HG03135 (cell line): ENCODE results near the gene ASCL3.
"Not testable (repeated sequence)": the region's sequence is repeated elsewhere in the genome, so short reads cannot be mapped to it uniquely, and the experiment has no call there.

Experiments used
- ATAC-seq: cut with Tn5 transposase; IDR thresholded peaks from one replicate; pipeline ENCODE4 v1.9.1; 2021; ENCODE audit warnings: mild to moderate bottlenecking, moderate library complexity; ENCODE audit not compliant: unreplicated experiment

The ASCL3 gene

DNA sequence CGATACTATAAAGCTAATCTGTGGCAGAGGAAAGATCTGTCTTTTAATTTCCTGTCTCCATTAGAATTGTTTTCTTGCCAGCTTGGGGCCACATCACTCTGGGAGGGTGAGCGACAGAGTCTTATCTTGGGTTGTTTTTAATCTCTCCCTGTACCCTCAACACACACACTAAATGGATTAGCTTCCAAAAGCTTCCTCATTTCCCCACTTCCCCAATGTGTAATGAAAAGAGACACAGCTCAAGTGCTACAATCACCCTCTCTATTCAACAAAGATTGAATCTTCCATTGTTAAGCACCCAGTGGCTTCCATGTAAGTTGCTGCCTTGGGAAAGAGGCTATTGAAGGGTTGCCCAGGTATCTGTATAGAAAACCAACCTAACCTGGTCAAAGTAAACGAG, 6.1 kb upstream of the ASCL3 start:
- no peak for ATAC-seq

DNA sequence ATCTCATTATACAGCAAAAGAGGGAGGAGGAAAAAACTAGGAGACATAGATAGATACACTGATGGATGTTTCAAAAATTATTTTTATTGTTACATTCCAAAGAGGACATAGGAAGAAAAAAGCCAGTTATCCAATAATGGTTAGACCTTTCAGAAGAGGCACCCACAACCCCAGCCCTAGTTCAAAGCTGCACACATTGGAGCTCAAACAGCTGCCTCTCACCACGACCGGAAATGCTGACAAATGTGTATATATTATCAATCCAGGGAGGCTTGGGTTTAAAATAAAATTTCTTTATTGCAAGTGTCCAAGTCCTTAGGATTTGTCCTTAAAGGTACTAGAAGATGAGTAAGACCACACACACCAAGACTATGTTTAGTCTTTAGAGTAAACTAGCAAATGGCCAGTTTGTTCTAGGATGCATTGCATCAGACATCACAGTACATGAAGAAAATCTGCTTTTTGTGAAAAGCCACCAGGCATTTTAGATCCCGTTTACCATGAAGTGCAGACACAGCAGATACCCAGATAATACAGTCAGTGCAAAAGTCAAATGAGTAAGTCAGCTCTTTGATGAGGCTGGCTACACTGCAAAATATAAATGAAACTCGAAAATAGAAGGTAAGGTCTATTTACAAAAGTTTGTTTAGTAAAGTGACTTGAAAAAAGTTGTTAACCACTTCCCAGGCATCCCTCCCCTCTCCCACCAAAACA, 4.6 kb upstream of the ASCL3 start:
- no peak for ATAC-seq

GRCh38 chr11:8941341-8942103, 1.3 kb downstream of the ASCL3 start:
- ATAC-seq, result no peak

- no peak for ATAC-seq
Observed at GRCh38 chr11:8937659-8938058, 5.2 kb downstream of the ASCL3 start.

DNA sequence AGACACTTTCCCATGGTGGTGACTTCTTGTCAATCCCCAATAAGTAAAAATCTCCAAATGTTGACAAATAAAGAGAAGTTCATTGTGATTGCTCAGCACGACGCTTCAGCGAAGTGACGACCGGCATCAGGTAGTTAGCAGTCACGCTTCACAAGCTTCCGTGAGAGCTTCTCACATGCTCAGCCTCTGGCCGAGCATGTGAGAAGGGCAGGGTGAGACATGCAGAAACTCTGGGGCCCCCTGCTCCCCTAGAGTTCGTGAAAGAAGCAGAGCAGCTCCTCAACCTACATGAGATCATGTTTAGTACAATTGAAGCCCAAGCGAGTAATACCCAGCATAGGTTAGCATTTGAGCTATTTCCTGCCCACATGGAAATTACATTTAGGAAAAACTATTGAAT, 5.7 kb downstream of the ASCL3 start:
- ATAC-seq, result no peak

DNA sequence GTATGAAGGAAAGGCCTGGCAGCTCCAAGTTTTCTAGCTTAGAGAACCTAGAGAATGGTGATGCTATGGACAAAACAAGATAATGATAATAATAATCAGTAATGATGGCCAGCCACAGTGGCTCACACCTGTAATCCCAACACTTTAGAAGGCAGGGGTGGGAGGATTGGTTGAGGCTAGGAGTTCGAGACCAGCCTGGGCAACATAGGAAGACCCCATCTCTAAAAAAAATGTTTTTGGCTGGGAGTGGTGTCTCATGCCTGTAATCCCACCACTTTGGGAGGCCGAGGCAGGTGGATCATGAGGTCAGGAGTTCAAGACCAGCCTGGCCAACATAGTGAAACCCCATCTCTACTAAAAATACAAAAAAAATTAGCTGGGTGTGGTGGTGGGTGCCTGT, 7.0 kb downstream of the ASCL3 start:
- ATAC-seq, result not testable (repeated sequence)

DNA sequence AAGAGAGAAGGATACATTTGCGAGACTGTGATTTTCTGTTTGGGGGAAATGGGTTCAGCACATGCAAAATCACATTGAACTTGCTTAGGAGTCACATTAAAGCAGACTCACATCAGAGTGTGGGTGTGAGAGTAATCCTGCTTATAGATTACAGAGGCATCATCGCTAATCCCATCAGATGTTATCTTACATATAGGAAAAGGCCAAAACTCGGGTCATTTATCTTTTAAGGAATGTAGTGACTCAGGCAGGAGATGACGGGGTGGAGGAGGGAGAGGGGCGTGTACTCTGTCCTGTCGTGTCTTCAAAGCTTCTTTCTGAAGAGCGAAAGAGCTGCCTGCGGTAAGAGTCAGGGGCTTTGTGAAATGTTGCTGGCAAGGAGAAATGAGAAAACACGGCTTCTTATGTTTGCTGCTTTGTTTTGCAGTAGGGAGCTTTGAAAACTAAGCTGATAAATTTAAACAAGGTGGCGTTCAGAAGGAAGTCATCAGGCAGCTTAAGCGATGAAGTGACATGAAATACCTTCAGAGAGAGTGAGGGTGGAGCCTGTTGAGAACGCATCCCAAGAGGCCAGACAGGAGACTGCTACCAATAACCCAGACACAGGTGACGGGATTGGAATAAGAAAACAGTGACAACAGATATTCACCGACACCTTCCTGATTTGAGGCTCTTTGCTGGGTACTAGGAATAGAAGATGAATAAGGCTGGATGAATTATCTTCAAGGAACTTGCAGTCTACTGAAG, 7.9 kb downstream of the ASCL3 start:
- ATAC-seq, result no peak

GRCh38 chr11:8933931-8934330, 8.9 kb downstream of the ASCL3 start:
- ATAC-seq, result no peak

DNA sequence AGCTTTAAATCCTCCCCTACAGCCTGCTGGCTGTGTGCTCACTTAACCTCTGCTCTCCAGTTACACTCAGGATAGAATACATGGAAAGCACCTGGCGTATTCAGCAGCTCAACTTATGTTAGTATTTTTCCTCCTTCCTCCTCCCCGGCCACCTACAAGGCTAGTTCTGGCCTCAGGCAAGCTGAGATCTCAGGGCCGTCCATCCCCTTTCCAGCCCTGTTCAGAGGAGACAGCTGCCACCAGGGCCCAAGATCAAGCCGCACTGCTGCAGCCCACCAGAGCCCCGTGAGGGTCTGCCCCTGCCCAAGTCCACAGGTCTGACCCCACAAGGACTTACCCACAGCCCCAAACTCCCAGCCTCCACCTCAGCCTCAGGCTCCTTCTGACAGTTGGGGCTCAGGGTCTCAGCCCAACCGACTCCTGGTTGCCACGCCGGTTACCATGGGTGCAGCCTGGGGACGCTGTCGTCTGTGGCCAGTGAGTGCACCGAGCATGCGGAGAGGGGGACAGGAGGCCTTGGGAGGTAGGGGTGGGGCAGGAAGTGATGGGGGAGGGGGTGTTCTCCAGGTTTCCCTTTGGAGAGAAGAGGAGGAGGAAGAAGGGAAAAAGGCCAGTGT, 10.1 kb downstream of the ASCL3 start, which contains the start of gene C11orf16:
TSS of gene C11orf16 (minus strand) at position 384 of the 617 bp plus-strand sequence. CDS start 639 bp downstream, outside the sequence.
- no peak for ATAC-seq

- no peak for ATAC-seq
Observed at GRCh38 chr11:8930456-8931175, 12.2 kb downstream of the ASCL3 start.

DNA sequence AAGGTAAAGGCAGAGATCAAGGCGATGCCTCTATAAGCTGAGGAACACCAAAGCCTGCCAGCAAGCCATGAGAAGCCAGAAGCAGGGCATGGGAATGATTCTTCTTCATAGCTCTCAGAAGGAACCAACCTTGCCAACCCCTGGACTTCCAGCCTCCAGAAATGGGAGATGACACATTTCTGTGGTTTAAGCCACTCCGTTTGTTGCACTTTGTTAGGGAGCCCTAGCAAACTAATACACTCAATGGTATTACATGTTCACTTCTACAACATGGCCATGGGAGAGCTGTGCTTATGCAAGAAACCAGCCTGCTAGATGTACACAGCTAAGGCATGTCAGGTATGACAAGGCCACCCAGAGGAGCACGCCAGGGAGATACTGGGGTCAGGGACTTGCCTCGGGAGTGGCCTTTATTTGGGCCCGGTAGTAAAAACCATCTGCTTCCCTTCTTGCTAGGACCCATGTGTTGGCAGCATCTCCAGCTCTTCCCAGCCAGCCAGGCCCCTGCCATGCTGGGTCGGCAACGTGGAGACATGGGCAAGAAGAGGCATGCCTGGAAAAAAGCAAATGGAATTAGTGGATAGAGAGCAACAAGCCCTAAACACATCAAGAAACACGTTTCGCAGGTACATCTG, 13.7 kb downstream of the ASCL3 start:
- no peak for ATAC-seq

GRCh38 chr11:8928205-8928604, 14.6 kb downstream of the ASCL3 start:
- ATAC-seq, result no peak

- ATAC-seq, result no peak
Observed at GRCh38 chr11:8927233-8927632, 15.6 kb downstream of the ASCL3 start.

DNA sequence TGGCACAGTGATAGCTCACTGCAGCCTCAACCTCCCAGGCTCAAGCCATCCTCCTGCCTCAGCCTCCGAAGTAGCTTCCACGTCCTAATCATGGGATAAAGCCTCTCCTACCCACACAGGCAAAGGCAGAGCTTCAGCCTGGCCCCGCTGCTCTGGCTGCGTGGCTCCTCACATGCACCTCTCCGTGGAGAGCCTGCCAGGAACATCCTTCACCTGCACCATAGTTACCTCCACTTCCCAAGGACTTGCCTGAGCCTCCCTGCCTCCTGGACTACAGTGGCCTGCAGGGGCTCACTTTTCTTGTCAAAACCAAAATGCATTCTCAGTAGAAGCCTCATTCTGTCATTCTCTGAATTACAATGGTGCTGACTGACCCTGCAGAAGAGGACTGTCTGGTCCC, 16.6 kb downstream of the ASCL3 start:
- ATAC-seq, result no peak

DNA sequence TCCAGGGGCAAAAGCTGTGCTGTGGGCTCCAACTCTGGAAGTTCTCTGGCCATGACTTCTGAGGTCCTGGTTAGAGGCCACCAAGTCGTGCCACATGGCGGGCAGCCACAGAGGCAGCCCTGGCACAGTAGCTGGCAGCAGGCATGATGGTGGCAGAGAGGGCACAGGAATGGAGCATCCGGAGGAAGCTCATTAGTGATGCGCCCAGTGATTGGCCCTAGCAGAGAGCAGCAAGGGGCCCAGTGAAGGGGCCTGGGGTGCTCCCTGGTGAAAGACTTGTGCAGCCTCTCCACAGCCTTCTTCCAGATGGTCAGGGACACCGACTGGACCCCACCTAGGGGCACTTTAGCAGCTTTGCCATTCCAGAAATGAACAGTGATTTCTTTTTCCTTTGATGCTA, 17.1 kb downstream of the ASCL3 start:
- ATAC-seq, result no peak

DNA sequence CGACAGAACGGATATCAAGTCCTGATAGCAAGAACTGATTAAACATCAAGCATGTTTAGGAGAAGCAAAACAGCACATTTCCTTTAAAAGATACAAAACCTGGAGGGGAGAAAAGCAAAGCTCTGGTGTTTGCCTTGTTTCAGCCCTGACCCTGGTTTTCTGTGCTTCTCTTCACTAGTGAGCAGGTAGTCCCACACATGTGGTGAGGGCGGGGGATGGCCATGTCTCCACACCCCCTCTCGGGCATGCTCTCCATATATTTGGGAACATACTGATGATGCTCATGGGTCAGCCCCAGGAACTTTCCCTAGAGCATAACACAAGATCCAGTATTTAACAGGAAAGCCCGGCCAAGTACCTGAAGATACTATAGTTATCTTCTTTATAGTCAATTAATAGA, 20.1 kb downstream of the ASCL3 start:
- no peak for ATAC-seq

DNA sequence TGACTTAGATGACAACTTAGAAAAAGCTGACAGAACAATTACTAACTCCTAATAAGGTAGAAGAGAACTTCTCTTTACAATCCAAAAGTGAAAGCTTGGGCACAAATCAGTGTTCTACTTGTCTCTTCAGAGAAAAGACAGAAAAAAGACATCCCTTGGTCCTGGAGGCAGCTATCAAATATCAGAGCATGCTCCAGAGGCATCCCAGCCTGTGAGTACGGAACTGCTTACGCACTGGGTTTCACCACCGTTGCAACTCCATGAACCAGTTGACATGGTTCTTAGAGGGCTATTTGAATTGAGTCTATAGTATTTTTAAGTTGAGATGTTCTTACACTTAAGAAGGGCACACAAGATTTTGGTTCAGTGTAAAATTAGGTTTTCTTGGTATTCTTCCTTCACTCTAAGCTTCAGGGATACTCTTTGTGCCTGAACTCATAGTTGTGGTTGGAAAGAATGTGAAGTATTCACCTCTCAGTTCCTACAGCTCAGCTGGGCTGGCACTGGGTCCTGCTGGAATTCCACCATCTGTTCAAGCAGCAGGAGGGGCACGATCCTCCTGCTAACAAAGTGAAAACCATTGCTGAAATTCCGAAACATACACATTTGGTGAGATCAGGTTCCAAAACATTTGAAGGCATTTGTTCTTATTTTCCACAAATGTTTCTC, 25.5 kb downstream of the ASCL3 start:
- ATAC-seq, result no peak

- no peak for ATAC-seq
Observed at GRCh38 chr11:8914661-8915018, 28.2 kb downstream of the ASCL3 start.

- ATAC-seq, result no peak
Observed at GRCh38 chr11:8913961-8914660, 28.7 kb downstream of the ASCL3 start.
